Measurements from ENCODE around the gene PRDX3.
"Not testable (repeated sequence)": the region's sequence is repeated elsewhere in the genome, so short reads cannot be mapped to it uniquely, and the experiment has no call there.

The PRDX3 gene

DNA sequence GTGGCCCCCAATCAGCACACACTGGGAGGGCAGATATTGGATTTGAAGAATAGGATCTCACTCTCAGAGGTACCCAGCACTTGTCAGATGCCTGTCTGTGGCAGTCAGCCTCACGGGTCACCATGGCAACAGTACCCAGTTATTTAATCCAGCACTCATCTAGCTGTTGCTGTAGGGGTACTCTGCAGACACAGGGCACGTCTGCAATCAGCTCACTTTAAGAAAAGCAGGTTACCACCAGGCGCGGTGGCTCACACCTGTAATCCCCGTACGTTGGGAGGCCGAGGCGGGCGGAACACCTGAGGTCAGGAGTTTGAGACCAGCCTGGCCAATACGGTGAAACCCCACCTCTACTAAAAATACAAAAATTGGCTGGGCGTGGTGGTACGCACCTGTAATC lies 25.0 kb downstream of the PRDX3 start:
- H3K27ac ChIP-seq (ENCODE audit: low read depth, low read length, poor library complexity, severe bottlenecking): no peak overlapping the region
- H2AFZ ChIP-seq (ENCODE audit: low read length): no peak overlapping the region
- H3K27me3 ChIP-seq (ENCODE audit: insufficient read depth, low read length): no peaks in the 10 kb centered on the region

DNA sequence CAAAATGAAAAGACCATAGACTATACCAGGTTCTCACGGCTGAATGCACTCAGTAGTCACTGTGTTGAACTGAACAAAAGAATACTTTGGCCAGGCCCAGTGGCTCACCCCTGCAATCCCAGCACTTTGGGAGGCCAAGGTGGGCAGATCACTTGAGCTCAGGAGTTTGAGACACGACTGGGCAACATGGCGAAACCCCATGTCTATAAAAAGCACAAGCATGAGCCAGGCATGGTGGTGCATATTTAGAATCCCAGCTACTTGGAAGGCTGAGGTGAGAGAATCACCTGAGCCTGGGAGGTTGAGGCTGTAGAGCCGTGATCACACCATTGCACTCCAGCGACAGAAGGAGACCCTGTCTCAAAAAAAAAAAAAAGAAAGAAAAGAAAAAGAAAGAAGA lies 25.6 kb downstream of the PRDX3 start:
- H4K20me1 ChIP-seq (ENCODE audit: insufficient read depth, low read length): no peaks in the 10 kb centered on the region
- H3K27ac ChIP-seq (ENCODE audit: low read depth, low read length, poor library complexity, severe bottlenecking): no peak overlapping the region
- TF ChIP-seq EZH2 (IDR thresholded peaks at IDR 0.05; ENCODE audit: borderline replicate concordance, low read length): no peak
- TF ChIP-seq, protein P1, sequence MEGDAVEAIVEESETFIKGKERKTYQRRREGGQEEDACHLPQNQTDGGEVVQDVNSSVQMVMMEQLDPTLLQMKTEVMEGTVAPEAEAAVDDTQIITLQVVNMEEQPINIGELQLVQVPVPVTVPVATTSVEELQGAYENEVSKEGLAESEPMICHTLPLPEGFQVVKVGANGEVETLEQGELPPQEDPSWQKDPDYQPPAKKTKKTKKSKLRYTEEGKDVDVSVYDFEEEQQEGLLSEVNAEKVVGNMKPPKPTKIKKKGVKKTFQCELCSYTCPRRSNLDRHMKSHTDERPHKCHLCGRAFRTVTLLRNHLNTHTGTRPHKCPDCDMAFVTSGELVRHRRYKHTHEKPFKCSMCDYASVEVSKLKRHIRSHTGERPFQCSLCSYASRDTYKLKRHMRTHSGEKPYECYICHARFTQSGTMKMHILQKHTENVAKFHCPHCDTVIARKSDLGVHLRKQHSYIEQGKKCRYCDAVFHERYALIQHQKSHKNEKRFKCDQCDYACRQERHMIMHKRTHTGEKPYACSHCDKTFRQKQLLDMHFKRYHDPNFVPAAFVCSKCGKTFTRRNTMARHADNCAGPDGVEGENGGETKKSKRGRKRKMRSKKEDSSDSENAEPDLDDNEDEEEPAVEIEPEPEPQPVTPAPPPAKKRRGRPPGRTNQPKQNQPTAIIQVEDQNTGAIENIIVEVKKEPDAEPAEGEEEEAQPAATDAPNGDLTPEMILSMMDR (IDR thresholded peaks at IDR 0.05; ENCODE audit: low read length): no peak
- H3F3A ChIP-seq (ENCODE audit: insufficient read depth, low read length): no peaks in the 10 kb centered on the region
- no peaks in the 10 kb centered on the region for H3K79me2 ChIP-seq (ENCODE audit: insufficient read depth, low read length)
- H3K9me3 ChIP-seq (ENCODE audit: low read length): no peaks in the 10 kb centered on the region
- H3K4me3 ChIP-seq (ENCODE audit: low read depth, low read length, poor library complexity, severe bottlenecking): no peak overlapping the region
- no peaks in the 10 kb centered on the region for H3K4me1 ChIP-seq (ENCODE audit: insufficient read depth, low read length, severe bottlenecking)
- H3K27me3 ChIP-seq (ENCODE audit: insufficient read depth, low read length): no peaks in the 10 kb centered on the region
- peaks cover 77% of the 10 kb centered on the region for H3K36me3 ChIP-seq (ENCODE audit: insufficient read depth, low read length)
- no peak overlapping the region for H3K4me2 ChIP-seq (ENCODE audit: low read length)
- H2AFZ ChIP-seq (ENCODE audit: low read length): no peak overlapping the region
- H3K9ac ChIP-seq (ENCODE audit: low read length): no peak overlapping the region
- H3K9me2 ChIP-seq (ENCODE audit: low read depth, low read length): no peaks in the 10 kb centered on the region

More for the DNA sequence above, 25.0 kb downstream of the PRDX3 start:
- no peaks in the 10 kb centered on the region for H3K79me2 ChIP-seq (ENCODE audit: insufficient read depth, low read length)
- peaks cover 78% of the 10 kb centered on the region for H3K36me3 ChIP-seq (ENCODE audit: insufficient read depth, low read length)
- no peaks in the 10 kb centered on the region for H4K20me1 ChIP-seq (ENCODE audit: insufficient read depth, low read length)
- H3K4me2 ChIP-seq (ENCODE audit: low read length): no peak overlapping the region
- H3K9ac ChIP-seq (ENCODE audit: low read length): no peak overlapping the region
- no peaks in the 10 kb centered on the region for H3K9me3 ChIP-seq (ENCODE audit: low read length)
- no peak for TF ChIP-seq EZH2 (IDR thresholded peaks at IDR 0.05; ENCODE audit: borderline replicate concordance, low read length)
- TF ChIP-seq, protein P1 (IDR thresholded peaks at IDR 0.05; ENCODE audit: low read length): no peak
- H3K4me1 ChIP-seq (ENCODE audit: insufficient read depth, low read length, severe bottlenecking): no peaks in the 10 kb centered on the region
- H3K4me3 ChIP-seq (ENCODE audit: low read depth, low read length, poor library complexity, severe bottlenecking): no peak overlapping the region
- H3F3A ChIP-seq (ENCODE audit: insufficient read depth, low read length): no peaks in the 10 kb centered on the region
- H3K9me2 ChIP-seq (ENCODE audit: low read depth, low read length): no peaks in the 10 kb centered on the region

DNA sequence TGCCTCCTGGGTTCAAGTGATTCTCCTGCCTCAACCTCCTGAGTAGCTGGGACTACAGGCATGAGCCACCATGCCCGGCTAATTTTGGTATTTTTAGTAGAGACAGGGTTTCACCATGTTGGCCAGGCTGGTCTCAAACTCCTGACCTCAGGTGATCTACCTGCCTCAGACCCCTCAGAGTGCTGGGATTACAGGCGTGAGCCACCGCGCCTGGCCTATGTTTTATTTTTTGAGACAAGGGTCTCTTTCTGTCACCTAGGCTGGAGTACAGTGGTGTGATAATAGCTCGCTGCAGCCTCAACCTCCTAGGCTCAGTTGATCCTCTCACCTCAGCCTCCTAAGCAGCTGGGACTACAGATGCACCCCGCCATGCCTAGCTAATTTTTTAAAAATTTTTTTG lies 27.0 kb downstream of the PRDX3 start:
- not testable (repeated sequence) for H3K4me1 ChIP-seq (ENCODE audit: insufficient read depth, low read length, severe bottlenecking); H3K9ac ChIP-seq (ENCODE audit: low read length); H3K4me2 ChIP-seq (ENCODE audit: low read length); H3K79me2 ChIP-seq (ENCODE audit: insufficient read depth, low read length); H3K4me3 ChIP-seq (ENCODE audit: low read depth, low read length, poor library complexity, severe bottlenecking); H3K9me3 ChIP-seq (ENCODE audit: low read length); H2AFZ ChIP-seq (ENCODE audit: low read length); H3K27ac ChIP-seq (ENCODE audit: low read depth, low read length, poor library complexity, severe bottlenecking); H3F3A ChIP-seq (ENCODE audit: insufficient read depth, low read length); H3K27me3 ChIP-seq (ENCODE audit: insufficient read depth, low read length); H4K20me1 ChIP-seq (ENCODE audit: insufficient read depth, low read length); H3K9me2 ChIP-seq (ENCODE audit: low read depth, low read length)
- H3K36me3 ChIP-seq (ENCODE audit: insufficient read depth, low read length): peaks cover 79% of the 10 kb centered on the region

DNA sequence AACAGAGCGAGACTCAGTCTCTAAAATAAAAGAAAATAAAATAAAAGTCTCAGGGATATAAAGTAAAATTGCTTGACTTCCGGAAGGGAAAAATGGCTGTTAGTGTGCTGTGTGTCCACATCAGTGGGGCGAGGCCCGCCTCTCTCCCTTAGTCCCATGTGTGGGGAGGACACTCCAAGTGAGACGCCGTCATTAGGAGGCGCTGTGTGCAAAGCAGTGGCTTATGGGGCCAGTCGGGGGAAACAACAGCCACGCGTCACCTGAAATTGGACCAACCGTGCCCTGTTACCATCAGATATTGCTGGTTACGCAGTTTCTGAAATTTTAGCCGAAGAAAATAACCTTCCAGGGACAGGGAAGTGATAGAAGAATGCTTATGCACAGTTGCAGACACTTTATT lies 28.9 kb downstream of the PRDX3 start:
- peaks cover 67% of the 10 kb centered on the region for H3K36me3 ChIP-seq (ENCODE audit: insufficient read depth, low read length)
- no peaks in the 10 kb centered on the region for H3F3A ChIP-seq (ENCODE audit: insufficient read depth, low read length)
- no peak overlapping the region for H2AFZ ChIP-seq (ENCODE audit: low read length)
- H3K79me2 ChIP-seq (ENCODE audit: insufficient read depth, low read length): no peaks in the 10 kb centered on the region
- H3K9ac ChIP-seq (ENCODE audit: low read length): no peak overlapping the region
- no peaks in the 10 kb centered on the region for H3K27me3 ChIP-seq (ENCODE audit: insufficient read depth, low read length)
- H4K20me1 ChIP-seq (ENCODE audit: insufficient read depth, low read length): no peaks in the 10 kb centered on the region
- TF ChIP-seq, protein P1 (IDR thresholded peaks at IDR 0.05; ENCODE audit: low read length): peak; percentile 50; the same call in 1 of the 2 replicates
- no peak for TF ChIP-seq EZH2 (IDR thresholded peaks at IDR 0.05; ENCODE audit: borderline replicate concordance, low read length)
- no peaks in the 10 kb centered on the region for H3K9me2 ChIP-seq (ENCODE audit: low read depth, low read length)
- no peak overlapping the region for H3K27ac ChIP-seq (ENCODE audit: low read depth, low read length, poor library complexity, severe bottlenecking)
- no peaks in the 10 kb centered on the region for H3K4me1 ChIP-seq (ENCODE audit: insufficient read depth, low read length, severe bottlenecking)
- H3K4me2 ChIP-seq (ENCODE audit: low read length): no peak overlapping the region
- H3K4me3 ChIP-seq (ENCODE audit: low read depth, low read length, poor library complexity, severe bottlenecking): no peak overlapping the region
- H3K9me3 ChIP-seq (ENCODE audit: low read length): no peaks in the 10 kb centered on the region
